ENCODE results near the gene RAB29. TPM values are rescaled to one million over a fixed set of nuclear protein-coding genes. Genes with fewer than 3 reads are reported as not detected.

The RAB29 gene
- total RNA-seq, 1 donor from 2014 or later, result 13.6 TPM

- no peaks in the 10 kb centered on the region for H3K9me3 Mint-ChIP-seq
- H3K4me3 Mint-ChIP-seq, result no peak overlapping the region
- TF ChIP-seq, protein P1, sequence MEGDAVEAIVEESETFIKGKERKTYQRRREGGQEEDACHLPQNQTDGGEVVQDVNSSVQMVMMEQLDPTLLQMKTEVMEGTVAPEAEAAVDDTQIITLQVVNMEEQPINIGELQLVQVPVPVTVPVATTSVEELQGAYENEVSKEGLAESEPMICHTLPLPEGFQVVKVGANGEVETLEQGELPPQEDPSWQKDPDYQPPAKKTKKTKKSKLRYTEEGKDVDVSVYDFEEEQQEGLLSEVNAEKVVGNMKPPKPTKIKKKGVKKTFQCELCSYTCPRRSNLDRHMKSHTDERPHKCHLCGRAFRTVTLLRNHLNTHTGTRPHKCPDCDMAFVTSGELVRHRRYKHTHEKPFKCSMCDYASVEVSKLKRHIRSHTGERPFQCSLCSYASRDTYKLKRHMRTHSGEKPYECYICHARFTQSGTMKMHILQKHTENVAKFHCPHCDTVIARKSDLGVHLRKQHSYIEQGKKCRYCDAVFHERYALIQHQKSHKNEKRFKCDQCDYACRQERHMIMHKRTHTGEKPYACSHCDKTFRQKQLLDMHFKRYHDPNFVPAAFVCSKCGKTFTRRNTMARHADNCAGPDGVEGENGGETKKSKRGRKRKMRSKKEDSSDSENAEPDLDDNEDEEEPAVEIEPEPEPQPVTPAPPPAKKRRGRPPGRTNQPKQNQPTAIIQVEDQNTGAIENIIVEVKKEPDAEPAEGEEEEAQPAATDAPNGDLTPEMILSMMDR (conservative IDR thresholded peaks at IDR 0.05), result no peak
- no peaks in the 10 kb centered on the region for H3K36me3 Mint-ChIP-seq
- H3K27ac Mint-ChIP-seq, result no peak overlapping the region
- no peaks in the 10 kb centered on the region for H3K27me3 Mint-ChIP-seq
- no peak for DNase-seq (ENCODE audit: extremely low spot score, unreplicated experiment)
- no peaks in the 10 kb centered on the region for H3K4me1 Mint-ChIP-seq (ENCODE audit: unreplicated experiment)
Observed at GRCh38 chr1:205764578-205764977, 10.7 kb downstream of the RAB29 start.

DNA sequence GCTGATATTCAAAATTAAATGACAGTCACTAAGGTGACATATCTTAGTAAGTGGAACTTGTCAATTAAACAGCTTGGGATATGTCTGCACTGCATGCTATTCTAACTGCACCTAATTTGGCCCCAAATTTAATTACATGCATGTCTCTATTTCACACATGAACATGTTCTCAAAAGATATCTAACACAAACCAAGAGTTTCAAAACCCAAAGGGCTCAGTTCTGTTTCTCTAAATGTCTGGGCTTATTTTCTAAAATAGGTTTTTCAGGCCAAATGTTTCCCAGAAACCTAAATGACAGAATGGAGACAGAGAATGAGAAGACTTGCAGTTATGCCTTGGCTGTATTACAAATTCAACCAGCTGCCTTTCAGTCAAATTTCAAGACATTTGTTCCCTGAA lies 11.3 kb downstream of the RAB29 start:
- Mint-ChIP-seq H3K9me3 (no peaks in the 10 kb centered on the region), H3K4me3 (no peak overlapping the region), H3K36me3 (no peaks in the 10 kb centered on the region), H3K4me1 (ENCODE audit: unreplicated experiment) (no peaks in the 10 kb centered on the region), H3K27me3 (no peaks in the 10 kb centered on the region), H3K27ac (no peak overlapping the region)
- no peak for DNase-seq (ENCODE audit: extremely low spot score, unreplicated experiment)
- TF ChIP-seq, protein P1 (conservative IDR thresholded peaks at IDR 0.05), result no peak

GRCh38 chr1:205760606-205761005 lies 14.7 kb downstream of the RAB29 start:
- Mint-ChIP-seq H3K4me3 (no peak overlapping the region), H3K27me3 (no peaks in the 10 kb centered on the region), H3K36me3 (no peaks in the 10 kb centered on the region), H3K9me3 (no peaks in the 10 kb centered on the region), H3K27ac (no peak overlapping the region), H3K4me1 (ENCODE audit: unreplicated experiment) (no peaks in the 10 kb centered on the region)
- no peak for DNase-seq (ENCODE audit: extremely low spot score, unreplicated experiment)
- TF ChIP-seq, protein P1 (conservative IDR thresholded peaks at IDR 0.05), result no peak

DNA sequence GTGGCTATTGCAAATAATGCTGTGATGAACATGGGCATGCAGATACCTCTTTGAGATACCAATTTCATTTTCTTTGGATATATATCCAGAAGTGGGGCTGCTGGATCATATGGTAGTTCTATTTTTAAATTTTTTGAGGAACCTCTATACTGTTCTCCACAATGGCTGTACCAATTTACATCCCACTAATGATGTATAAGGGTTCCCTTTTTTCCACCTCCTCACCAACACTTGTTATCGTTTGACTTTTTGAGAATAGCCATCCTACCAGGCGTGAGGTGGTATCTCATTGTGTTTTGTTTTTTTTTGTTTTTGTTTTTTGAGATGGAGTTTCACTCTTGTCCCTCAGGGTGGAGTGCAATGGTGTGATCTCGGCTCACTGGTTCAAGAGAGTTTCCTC lies 18.7 kb downstream of the RAB29 start:
- no peak for DNase-seq (ENCODE audit: extremely low spot score, unreplicated experiment)
- no peak overlapping the region for H3K4me3 Mint-ChIP-seq
- no peak overlapping the region for H3K27ac Mint-ChIP-seq
- H3K27me3 Mint-ChIP-seq, result no peaks in the 10 kb centered on the region
- H3K4me1 Mint-ChIP-seq (ENCODE audit: unreplicated experiment), result peaks cover 5% of the 10 kb centered on the region
- TF ChIP-seq, protein P1 (conservative IDR thresholded peaks at IDR 0.05), result no peak
- no peaks in the 10 kb centered on the region for H3K9me3 Mint-ChIP-seq
- no peaks in the 10 kb centered on the region for H3K36me3 Mint-ChIP-seq

DNA sequence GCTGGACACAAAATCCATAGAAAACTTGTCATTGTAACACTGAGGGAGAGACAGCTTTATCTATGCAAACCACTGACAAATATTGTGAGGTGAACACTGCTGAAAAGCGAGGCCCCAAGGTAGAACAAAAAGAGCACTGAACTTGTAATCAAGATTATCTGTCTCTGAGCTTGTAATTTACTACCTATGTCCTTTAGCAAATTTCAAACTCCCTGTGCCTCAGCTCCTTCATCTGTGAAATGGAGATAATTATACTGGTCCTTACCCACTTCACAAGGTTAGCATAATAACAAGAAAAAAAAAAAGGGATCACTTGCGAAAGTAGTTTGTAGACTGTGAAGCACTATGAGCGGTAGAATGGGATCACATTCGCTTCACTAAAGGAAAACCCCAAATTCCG lies 20.4 kb downstream of the RAB29 start:
- TF ChIP-seq, protein P1 (conservative IDR thresholded peaks at IDR 0.05), result no peak
- Mint-ChIP-seq H3K4me1 (ENCODE audit: unreplicated experiment) (peaks cover 5% of the 10 kb centered on the region), H3K9me3 (no peaks in the 10 kb centered on the region), H3K36me3 (peaks cover 4% of the 10 kb centered on the region), H3K27me3 (peaks cover 5% of the 10 kb centered on the region), H3K4me3 (no peak overlapping the region), H3K27ac (no peak overlapping the region)
- DNase-seq (ENCODE audit: extremely low spot score, unreplicated experiment), result no peak

Measured in type B pancreatic cell (in vitro differentiated cells).